CD4-positive, alpha-beta T cell (primary cell): ENCODE results near the gene TTC33. TPM values are rescaled to one million over a fixed set of nuclear protein-coding genes. Genes with fewer than 3 reads are reported as not detected.

Experiments
- ATAC-seq: fragments of 200-7000 bp; cut with Tn5 transposase; one replicate; pipeline ENCODE4 v1.10.0; 2022; ENCODE audit warnings: mild to moderate bottlenecking; ENCODE audit not compliant: poor library complexity
- CTCF ChIA-PET: fragments of 350-600 bp; sonication (Branson Sonifier 250); formaldehyde crosslinking; loops from one replicate; lab custom pipeline; 2021; ENCODE audit warnings: antibody characterized with exemption, inconsistent platforms; lab: Charles Lee
- POLR2A ChIA-PET: fragments of 350-600 bp; sonication (Branson Sonifier 250); formaldehyde crosslinking; loops from one replicate; lab custom pipeline; 2021; ENCODE audit warnings: antibody characterized with exemption, inconsistent platforms; lab: Charles Lee
- DNase-seq, 14 experiments: peaks; one replicate each; pipeline ENCODE4 v3.0.0-alpha.2; 2013 to 2020; ENCODE audit warnings: mixed read lengths in 2 of 14
- H3K27ac ChIP-seq, 2 donors: one replicate each; pipeline versions ENCODE4 v1.5.1 to v1.7.0; 2013; ENCODE audit warnings: low read length in 2 of 2, low read depth in 1 of 2, mild to moderate bottlenecking in 1 of 2
- H3K27me3 ChIP-seq, 2 experiments: 1 replicate in 1 of 2; 2 replicates in 1 of 2; pipeline versions ENCODE4 v1.6.1 to v1.7.0; 2013; ENCODE audit warnings: low read length in 2 of 2, control low read depth in 1 of 2, mild to moderate bottlenecking in 1 of 2, moderate library complexity in 1 of 2; ENCODE audit not compliant: insufficient read depth in 2 of 2, control insufficient read depth in 1 of 2
- H3K36me3 ChIP-seq: one replicate; pipeline ENCODE4 v1.6.1; 2013; ENCODE audit warnings: low read length, control low read depth; ENCODE audit not compliant: insufficient read depth
- H3K4me1 ChIP-seq: one replicate; pipeline ENCODE4 v1.6.1; 2013; ENCODE audit warnings: low read length, control low read depth; ENCODE audit not compliant: insufficient read depth
- H3K4me3 ChIP-seq: one replicate; pipeline ENCODE4 v1.5.1; 2013; ENCODE audit warnings: mild to moderate bottlenecking, low read length, moderate library complexity
- H3K9me3 ChIP-seq, 2 experiments: 1 replicate in 1 of 2; 2 replicates in 1 of 2; pipeline versions ENCODE4 v1.6.1 to v1.7.0; 2013; ENCODE audit warnings: low read length in 2 of 2, mild to moderate bottlenecking in 2 of 2, control low read depth in 1 of 2, moderate library complexity in 1 of 2; ENCODE audit not compliant: control insufficient read depth in 1 of 2, insufficient read depth in 1 of 2
- H3K27ac Mint-ChIP-seq: one replicate; pipeline ENCODE4 v1.8.0; 2020; ENCODE audit warnings: mixed read lengths
- H3K27me3 Mint-ChIP-seq: one replicate; pipeline ENCODE4 v1.8.0; 2021; ENCODE audit warnings: mixed read lengths
- H3K36me3 Mint-ChIP-seq: one replicate; pipeline ENCODE4 v1.8.0; 2021; ENCODE audit warnings: low read depth, mixed read lengths
- H3K4me1 Mint-ChIP-seq: one replicate; pipeline ENCODE4 v1.8.0; 2021; ENCODE audit warnings: low read depth, mixed read lengths
- H3K4me3 Mint-ChIP-seq: one replicate; pipeline ENCODE4 v1.8.0; 2020; ENCODE audit warnings: mild to moderate bottlenecking, mixed read lengths
- H3K9me3 Mint-ChIP-seq: one replicate; pipeline ENCODE4 v1.8.0; 2020; ENCODE audit warnings: mixed read lengths
- intact Hi-C, 2 experiments: fragments of 100-400 bp; cut with DNase I in 1 of 2; cut with micrococcal nuclease in 1 of 2; formaldehyde crosslinking; loops; one replicate each; pipeline versions ENCODE4 v1.15.1 to v1.9.0; 2023 to 2025; cut with DNase I, micrococcal nuclease
- total RNA-seq, 174 experiments: library from RNA in 2 of 174; stranded (reverse) in 2 of 174; gene quantifications; one replicate each; pipeline ENCODE4 v1.2.3 and lab custom pipeline; 2021 to 2026
- TF ChIP-seq, protein P1 (sequence below): fragments of 200-600 bp; IDR thresholded peaks from one replicate; pipeline ENCODE4 v1.8.0; 2022; ENCODE audit warnings: antibody characterized with exemption, mild to moderate bottlenecking

The TTC33 gene
- total RNA-seq, 2 experiments from 2014 or later: 8.7 to 12.0 TPM

DNA sequence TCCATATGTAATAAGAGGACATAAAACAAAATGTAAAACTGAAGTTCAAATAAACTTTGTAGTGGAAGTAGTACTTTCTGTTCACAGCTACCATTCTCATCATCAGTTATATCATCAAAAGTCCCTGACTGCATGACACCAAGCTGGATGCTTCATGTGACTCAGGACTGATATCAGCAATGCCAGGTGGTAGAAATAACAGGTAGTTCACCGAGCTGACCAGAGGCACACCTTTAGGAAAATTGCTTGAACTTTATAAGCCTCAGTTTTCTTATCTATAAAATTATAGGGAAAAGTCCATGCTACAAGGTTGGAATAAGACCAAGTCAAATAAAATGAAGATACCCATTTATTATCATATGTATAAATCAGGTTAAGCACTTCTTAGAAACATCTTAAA is 200.9 kb downstream of the TTC33 start:
- TF ChIP-seq, protein P1, sequence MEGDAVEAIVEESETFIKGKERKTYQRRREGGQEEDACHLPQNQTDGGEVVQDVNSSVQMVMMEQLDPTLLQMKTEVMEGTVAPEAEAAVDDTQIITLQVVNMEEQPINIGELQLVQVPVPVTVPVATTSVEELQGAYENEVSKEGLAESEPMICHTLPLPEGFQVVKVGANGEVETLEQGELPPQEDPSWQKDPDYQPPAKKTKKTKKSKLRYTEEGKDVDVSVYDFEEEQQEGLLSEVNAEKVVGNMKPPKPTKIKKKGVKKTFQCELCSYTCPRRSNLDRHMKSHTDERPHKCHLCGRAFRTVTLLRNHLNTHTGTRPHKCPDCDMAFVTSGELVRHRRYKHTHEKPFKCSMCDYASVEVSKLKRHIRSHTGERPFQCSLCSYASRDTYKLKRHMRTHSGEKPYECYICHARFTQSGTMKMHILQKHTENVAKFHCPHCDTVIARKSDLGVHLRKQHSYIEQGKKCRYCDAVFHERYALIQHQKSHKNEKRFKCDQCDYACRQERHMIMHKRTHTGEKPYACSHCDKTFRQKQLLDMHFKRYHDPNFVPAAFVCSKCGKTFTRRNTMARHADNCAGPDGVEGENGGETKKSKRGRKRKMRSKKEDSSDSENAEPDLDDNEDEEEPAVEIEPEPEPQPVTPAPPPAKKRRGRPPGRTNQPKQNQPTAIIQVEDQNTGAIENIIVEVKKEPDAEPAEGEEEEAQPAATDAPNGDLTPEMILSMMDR: no peak
- H3K36me3 Mint-ChIP-seq: no peaks in the 10 kb centered on the region
- ChIA-PET POLR2A (no interaction called here), CTCF (no interaction called here)
- H3K9me3 ChIP-seq: no peaks in the 10 kb centered on the region
- no peaks in the 10 kb centered on the region for H3K9me3 Mint-ChIP-seq
- no peaks in the 10 kb centered on the region for H3K27me3 ChIP-seq
- no peak overlapping the region for H3K27ac Mint-ChIP-seq
- no peak overlapping the region for H3K4me3 ChIP-seq
- H3K36me3 ChIP-seq: no peaks in the 10 kb centered on the region
- H3K4me3 Mint-ChIP-seq: no peak overlapping the region
- H3K4me1 ChIP-seq: no peaks in the 10 kb centered on the region
- DNase-seq (no peak), ATAC-seq (no peak)
- H3K4me1 Mint-ChIP-seq: peaks cover 7% of the 10 kb centered on the region
- intact Hi-C loops: no loop called here
- H3K27me3 Mint-ChIP-seq: no peaks in the 10 kb centered on the region
- no peak overlapping the region for H3K27ac ChIP-seq

DNA sequence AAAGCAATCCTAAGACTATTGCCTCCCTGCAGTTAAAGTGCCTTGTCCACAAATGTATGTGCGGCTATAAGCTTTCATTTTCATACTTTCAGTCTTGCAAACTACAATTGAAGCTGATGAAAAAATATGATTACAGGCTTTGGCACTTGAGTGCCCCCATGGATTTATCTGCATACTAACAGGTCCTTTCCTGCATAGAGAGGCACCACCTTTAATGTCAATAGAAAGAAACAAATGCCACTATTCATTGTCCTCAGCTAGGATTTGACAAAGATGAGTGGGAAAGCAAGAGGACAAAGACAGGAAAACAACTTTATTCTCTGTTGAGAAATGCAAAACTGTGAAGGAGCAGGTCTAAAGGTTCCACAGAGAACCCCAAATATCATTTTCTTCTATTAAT is 201.7 kb downstream of the TTC33 start:
- ATAC-seq (no peak), DNase-seq (no peak)
- H3K4me1 Mint-ChIP-seq: peaks cover 7% of the 10 kb centered on the region
- Histone ChIP-seq H3K4me1 (no peaks in the 10 kb centered on the region), H3K27ac (no peak overlapping the region), H3K4me3 (no peak overlapping the region), H3K27me3 (no peaks in the 10 kb centered on the region), H3K9me3 (no peaks in the 10 kb centered on the region), H3K36me3 (no peaks in the 10 kb centered on the region)
- ChIA-PET POLR2A (no interaction called here), CTCF (no interaction called here)
- TF ChIP-seq, protein P1: no peak
- no peak overlapping the region for H3K27ac Mint-ChIP-seq
- no peaks in the 10 kb centered on the region for H3K27me3 Mint-ChIP-seq
- H3K36me3 Mint-ChIP-seq: no peaks in the 10 kb centered on the region
- no peak overlapping the region for H3K4me3 Mint-ChIP-seq
- intact Hi-C loops: no loop called here
- H3K9me3 Mint-ChIP-seq: no peaks in the 10 kb centered on the region

DNA sequence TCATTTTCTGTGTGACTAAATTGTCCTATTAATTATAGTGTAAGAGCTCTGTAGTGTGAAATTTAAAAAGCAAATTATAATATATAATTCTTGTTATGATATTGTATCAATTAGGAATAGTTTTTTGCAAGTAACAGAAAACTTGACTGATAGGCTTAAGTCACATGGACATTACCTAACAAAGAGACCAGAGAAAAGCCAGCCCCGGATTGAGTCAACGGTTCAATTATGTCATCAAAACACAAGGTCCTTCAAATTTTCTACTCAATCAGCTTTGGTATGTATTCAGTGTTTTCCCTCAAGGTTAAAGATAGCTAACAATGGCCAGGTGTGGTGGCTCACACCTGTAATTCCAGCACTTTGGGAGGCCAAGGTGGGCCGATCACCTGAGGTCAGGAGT is 202.8 kb downstream of the TTC33 start:
- H3K27me3 ChIP-seq: no peaks in the 10 kb centered on the region
- no peaks in the 10 kb centered on the region for H3K9me3 ChIP-seq
- H3K27ac ChIP-seq: no peak overlapping the region
- intact Hi-C loops: no loop called here
- H3K27ac Mint-ChIP-seq: no peak overlapping the region
- TF ChIP-seq, protein P1: no peak
- no peak overlapping the region for H3K4me3 Mint-ChIP-seq
- no peaks in the 10 kb centered on the region for H3K36me3 ChIP-seq
- no peaks in the 10 kb centered on the region for H3K9me3 Mint-ChIP-seq
- ATAC-seq (no peak), DNase-seq (no peak)
- no peaks in the 10 kb centered on the region for H3K36me3 Mint-ChIP-seq
- peaks cover 7% of the 10 kb centered on the region for H3K4me1 Mint-ChIP-seq
- POLR2A ChIA-PET: no interaction called here
- H3K4me1 ChIP-seq: no peaks in the 10 kb centered on the region
- no peak overlapping the region for H3K4me3 ChIP-seq
- H3K27me3 Mint-ChIP-seq: no peaks in the 10 kb centered on the region
- CTCF ChIA-PET: no interaction called here
